Activated CD8-positive, alpha-beta memory T cell treated with anti-CD3 and anti-CD28 coated beads for 1 hour (primary cell): ENCODE data around the gene MTUS2.

ENCODE experiments used
- DNase-seq, 2 donors: peaks; one replicate each; pipeline ENCODE4 v3.0.0-alpha.2; 2020; ENCODE audit warnings: low read depth in 1 of 2; ENCODE audit errors: extremely low read depth in 1 of 2

Gene MTUS2

GRCh38 chr13:29436721-29437280 lies 616.7 kb downstream of the MTUS2 start:
- no peak for DNase-seq

GRCh38 chr13:29438769-29439168 lies 618.6 kb downstream of the MTUS2 start:
- DNase-seq = no peak

- no peak for DNase-seq
Measured at GRCh38 chr13:29439601-29440388, 619.7 kb downstream of the MTUS2 start.

GRCh38 chr13:29441306-29441705 lies 621.2 kb downstream of the MTUS2 start:
- DNase-seq = no peak

GRCh38 chr13:29446016-29446415 lies 625.9 kb downstream of the MTUS2 start:
- DNase-seq = no peak

GRCh38 chr13:29448174-29448573 lies 628.0 kb downstream of the MTUS2 start:
- DNase-seq = no peak

GRCh38 chr13:29449726-29450125 lies 629.6 kb downstream of the MTUS2 start:
- DNase-seq = no peak

- DNase-seq = no peak
Measured at GRCh38 chr13:29451976-29452375, 631.8 kb downstream of the MTUS2 start.

GRCh38 chr13:29452773-29453616 lies 632.9 kb downstream of the MTUS2 start:
- DNase-seq = no peak

- no peak for DNase-seq
Measured at GRCh38 chr13:29453617-29454011, 633.5 kb downstream of the MTUS2 start.

- DNase-seq = no peak
Measured at GRCh38 chr13:29454931-29455481, 634.9 kb downstream of the MTUS2 start.

- no peak for DNase-seq
Measured at GRCh38 chr13:29456419-29456818, 636.3 kb downstream of the MTUS2 start.

- DNase-seq = no peak
Measured at GRCh38 chr13:29457299-29457698, 637.2 kb downstream of the MTUS2 start.

- DNase-seq = no peak
Measured at GRCh38 chr13:29458419-29458818, 638.3 kb downstream of the MTUS2 start.

GRCh38 chr13:29459813-29460355 lies 639.7 kb downstream of the MTUS2 start:
- no peak for DNase-seq

- no peak for DNase-seq
Measured at GRCh38 chr13:29464105-29464679, 644.1 kb downstream of the MTUS2 start.

- DNase-seq = no peak
Measured at GRCh38 chr13:29465741-29466293, 645.7 kb downstream of the MTUS2 start.

GRCh38 chr13:29471551-29471950 lies 651.4 kb downstream of the MTUS2 start:
- DNase-seq = no peak

- peak in 1 of 2 donors; percentile 13 for DNase-seq
Measured at GRCh38 chr13:29472332-29472961, 652.3 kb downstream of the MTUS2 start.

GRCh38 chr13:29473166-29473565 lies 653.0 kb downstream of the MTUS2 start:
- DNase-seq = no peak
